ENCODE measurements around the gene ABCG4. TPM values are rescaled to one million over a fixed set of nuclear protein-coding genes. Genes with fewer than 3 reads are reported as not detected.
A peak's percentile ranks its signal among the peaks of the same experiment; 100 is the strongest.

The ABCG4 gene
- total RNA-seq, 4 donors from 2014 or later, result 0.13 to 1.6 (median 0.82) TPM

DNA sequence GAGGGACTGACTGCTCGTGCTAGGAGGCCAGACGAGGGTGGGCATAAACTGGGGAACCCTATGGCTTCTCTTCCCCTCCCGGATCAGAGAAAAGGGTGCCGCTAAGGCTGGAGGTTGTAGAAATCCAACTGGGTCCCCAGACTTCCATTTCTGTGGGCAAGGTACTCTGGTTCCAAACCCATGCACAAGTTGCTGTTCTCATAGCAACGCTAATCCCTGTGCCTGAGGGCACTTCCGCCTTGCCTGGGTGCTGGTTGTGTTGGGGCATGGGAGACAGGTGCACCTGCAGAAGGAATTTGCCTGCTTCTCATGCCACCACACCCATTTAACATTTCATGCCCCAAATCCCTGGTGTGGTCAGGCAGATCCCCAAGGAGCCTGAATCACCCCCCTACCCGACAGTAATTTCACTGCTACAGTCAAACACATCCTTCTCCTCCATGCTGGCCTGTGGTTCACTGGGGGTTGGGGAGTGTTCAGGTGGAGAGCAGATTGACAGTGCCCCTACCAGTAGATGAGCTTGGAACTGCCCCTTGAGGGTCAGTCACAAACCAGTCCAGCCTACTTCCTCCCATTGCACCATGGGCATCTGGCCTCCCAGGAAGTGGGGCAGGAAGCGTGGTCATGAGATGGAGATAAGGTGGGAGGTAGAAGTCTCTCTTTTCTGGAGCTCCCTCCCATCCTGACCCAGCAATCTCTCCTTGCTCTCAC is 40.6 kb upstream of the ABCG4 start:
- DNase-seq, result peak; percentile 32 to 43

DNA sequence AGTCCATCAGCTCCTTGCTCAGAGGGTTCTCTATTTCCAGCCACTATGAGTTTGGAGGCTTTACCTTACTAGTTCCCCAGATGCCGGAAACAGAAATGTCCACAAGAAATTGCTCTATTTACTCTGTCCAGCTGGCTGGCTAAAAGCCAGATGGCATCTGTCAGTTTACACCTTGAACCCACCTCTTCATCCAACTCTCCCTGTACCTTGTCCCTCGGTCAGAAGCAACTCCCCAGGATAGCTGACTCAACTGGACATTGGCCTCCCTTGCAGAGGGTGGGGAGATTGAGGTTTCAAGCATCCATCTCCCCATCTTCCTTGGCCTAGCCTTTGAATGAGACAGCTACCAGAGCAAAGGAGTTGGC is 40.0 kb upstream of the ABCG4 start:
- no peak for TF ChIP-seq POLR2A (IDR thresholded peaks at IDR 0.05)
- TF ChIP-seq, protein P1, sequence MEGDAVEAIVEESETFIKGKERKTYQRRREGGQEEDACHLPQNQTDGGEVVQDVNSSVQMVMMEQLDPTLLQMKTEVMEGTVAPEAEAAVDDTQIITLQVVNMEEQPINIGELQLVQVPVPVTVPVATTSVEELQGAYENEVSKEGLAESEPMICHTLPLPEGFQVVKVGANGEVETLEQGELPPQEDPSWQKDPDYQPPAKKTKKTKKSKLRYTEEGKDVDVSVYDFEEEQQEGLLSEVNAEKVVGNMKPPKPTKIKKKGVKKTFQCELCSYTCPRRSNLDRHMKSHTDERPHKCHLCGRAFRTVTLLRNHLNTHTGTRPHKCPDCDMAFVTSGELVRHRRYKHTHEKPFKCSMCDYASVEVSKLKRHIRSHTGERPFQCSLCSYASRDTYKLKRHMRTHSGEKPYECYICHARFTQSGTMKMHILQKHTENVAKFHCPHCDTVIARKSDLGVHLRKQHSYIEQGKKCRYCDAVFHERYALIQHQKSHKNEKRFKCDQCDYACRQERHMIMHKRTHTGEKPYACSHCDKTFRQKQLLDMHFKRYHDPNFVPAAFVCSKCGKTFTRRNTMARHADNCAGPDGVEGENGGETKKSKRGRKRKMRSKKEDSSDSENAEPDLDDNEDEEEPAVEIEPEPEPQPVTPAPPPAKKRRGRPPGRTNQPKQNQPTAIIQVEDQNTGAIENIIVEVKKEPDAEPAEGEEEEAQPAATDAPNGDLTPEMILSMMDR (IDR thresholded peaks at IDR 0.05), result no peak
- Histone ChIP-seq H3K27ac (no peak overlapping the region), H3K9me3 (no peaks in the 10 kb centered on the region), H3K36me3 (peaks cover 19 to 23% of the 10 kb centered on the region in 2 donors), H3K4me1 (peaks cover 14 to 27% of the 10 kb centered on the region in 2 donors), H3K4me3 (replicated peaks in 1 of 3) (peak overlapping the region in 1 of 3 donors; percentile 89), H3K27me3 (no peaks in the 10 kb centered on the region)
- DNase-seq, result no peak
- intact Hi-C loops (cut with DNase I), result no loop called here
- 87 to 88% methylated on average over 2 of the region's 2 CpGs for WGBS, 2 donors

More for the DNA sequence above, 40.6 kb upstream of the ABCG4 start:
- peaks cover 19 to 21% of the 10 kb centered on the region in 2 donors for H3K36me3 ChIP-seq
- intact Hi-C loops (cut with DNase I), result no loop called here
- peaks cover 14 to 29% of the 10 kb centered on the region in 2 donors for H3K4me1 ChIP-seq
- TF ChIP-seq, protein P1 (IDR thresholded peaks at IDR 0.05), result no peak
- TF ChIP-seq POLR2A (IDR thresholded peaks at IDR 0.05), result no peak
- H3K4me3 ChIP-seq (replicated peaks in 1 of 3), result peak overlapping the region; percentile 27 to 94 (median 89)
- no peaks in the 10 kb centered on the region for H3K9me3 ChIP-seq
- WGBS, 2 donors, result 28 to 41% methylated on average over 5 to 8 of the region's 8 CpGs
- peak overlapping the region in 2 of 3 donors; percentile 61 to 66 for H3K27ac ChIP-seq
- no peaks in the 10 kb centered on the region for H3K27me3 ChIP-seq

DNA sequence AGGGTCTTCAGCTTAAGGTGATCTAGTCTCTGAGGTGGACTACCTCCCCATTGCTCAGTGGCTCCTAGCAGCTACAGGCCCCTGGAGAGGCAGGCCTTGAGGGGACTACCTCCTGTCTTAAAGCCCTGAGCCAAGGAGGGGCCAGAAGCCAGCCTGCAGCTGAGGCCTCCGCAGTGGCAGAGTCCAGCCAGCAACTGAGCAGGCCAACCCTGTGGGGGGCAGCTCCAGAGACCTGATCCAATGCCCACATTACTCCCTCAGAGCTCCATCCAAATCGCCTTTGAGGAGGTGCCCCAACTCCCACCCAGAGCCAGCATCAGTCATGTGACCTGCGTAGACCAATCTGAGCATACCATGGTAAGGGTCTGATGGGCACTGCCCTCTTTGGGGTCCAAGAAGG is 39.0 kb upstream of the ABCG4 start:
- no peaks in the 10 kb centered on the region for H3K9me3 ChIP-seq
- peaks cover 19 to 26% of the 10 kb centered on the region in 2 donors for H3K36me3 ChIP-seq
- WGBS, 2 donors, result 92 to 93% methylated on average over 3 of the region's 3 CpGs
- no peak for DNase-seq
- no peak overlapping the region for H3K4me3 ChIP-seq (replicated peaks in 1 of 3)
- no peaks in the 10 kb centered on the region for H3K27me3 ChIP-seq
- no peak for TF ChIP-seq POLR2A (IDR thresholded peaks at IDR 0.05)
- TF ChIP-seq, protein P1 (IDR thresholded peaks at IDR 0.05), result no peak
- H3K27ac ChIP-seq, result no peak overlapping the region
- H3K4me1 ChIP-seq, result peaks cover 14 to 27% of the 10 kb centered on the region in 2 donors
- intact Hi-C loops (cut with DNase I), result no loop called here

DNA sequence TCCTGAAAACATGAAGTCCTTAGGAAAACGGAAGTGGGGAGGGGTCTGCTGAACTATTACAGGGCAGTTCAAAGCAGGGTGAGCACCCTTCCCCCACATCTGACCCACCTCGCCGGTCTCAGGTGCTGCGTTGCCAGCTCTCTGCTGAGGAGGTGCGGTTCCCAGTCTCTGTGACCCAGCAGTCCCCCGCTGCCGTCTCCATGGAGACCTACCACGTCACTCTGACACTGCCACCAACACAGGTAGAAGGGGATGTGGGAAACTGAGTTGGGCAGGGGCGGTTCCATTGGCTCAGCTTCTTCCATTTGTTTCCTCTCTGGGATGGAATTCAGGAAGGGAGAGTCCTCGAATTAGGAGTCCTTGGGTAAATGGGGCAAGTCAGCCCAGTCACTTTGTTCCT is 38.4 kb upstream of the ABCG4 start:
- Histone ChIP-seq H3K36me3 (peaks cover 19 to 26% of the 10 kb centered on the region in 2 donors), H3K4me1 (peaks cover 14 to 27% of the 10 kb centered on the region in 2 donors), H3K9me3 (no peaks in the 10 kb centered on the region), H3K27me3 (no peaks in the 10 kb centered on the region), H3K4me3 (replicated peaks in 1 of 3) (no peak overlapping the region), H3K27ac (no peak overlapping the region)
- TF ChIP-seq POLR2A (IDR thresholded peaks at IDR 0.05), result no peak
- TF ChIP-seq, protein P1 (IDR thresholded peaks at IDR 0.05), result no peak
- 84 to 85% methylated on average over 10 of the region's 10 CpGs for WGBS, 2 donors
- intact Hi-C loops (cut with DNase I), result no loop called here
- DNase-seq, result no peak

DNA sequence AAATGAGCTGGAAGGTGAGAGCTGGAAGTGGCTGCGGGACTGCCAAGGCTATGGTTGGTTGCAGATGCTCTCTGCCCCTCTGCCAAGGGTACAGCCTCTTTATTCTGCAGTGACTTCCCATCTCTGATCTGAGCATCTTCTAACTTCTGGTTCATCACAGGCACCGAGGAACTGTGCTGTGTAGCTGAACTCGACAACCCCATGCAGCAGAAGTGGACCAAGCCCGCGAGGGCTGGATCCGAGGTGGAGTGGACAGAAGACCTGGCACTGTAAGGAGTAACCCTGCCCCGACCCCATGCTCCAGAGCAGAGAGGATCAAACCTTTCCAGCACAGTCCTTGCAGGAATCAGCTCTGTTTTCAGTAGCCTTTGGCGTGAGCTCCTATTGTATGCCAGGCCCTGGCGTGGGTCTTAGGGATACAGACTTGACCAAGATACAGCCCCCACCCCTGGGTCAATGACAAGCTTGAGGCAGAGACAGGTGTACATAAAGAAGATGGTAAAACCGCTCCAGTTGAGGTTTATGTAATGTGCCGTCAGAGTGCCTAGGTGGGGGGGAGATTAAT is 37.4 kb upstream of the ABCG4 start:
- intact Hi-C loops (cut with DNase I), result no loop called here
- Histone ChIP-seq H3K27ac (no peak overlapping the region), H3K36me3 (peaks cover 19 to 30% of the 10 kb centered on the region in 2 donors), H3K4me1 (peaks cover 12 to 23% of the 10 kb centered on the region in 2 donors), H3K27me3 (no peaks in the 10 kb centered on the region), H3K9me3 (no peaks in the 10 kb centered on the region), H3K4me3 (replicated peaks in 1 of 3) (no peak overlapping the region)
- TF ChIP-seq, protein P1 (IDR thresholded peaks at IDR 0.05), result no peak
- TF ChIP-seq POLR2A (IDR thresholded peaks at IDR 0.05), result no peak
- WGBS, 2 donors, result 89 to 93% methylated on average over 10 to 11 of the region's 11 CpGs
- no peak for DNase-seq

Measured in thyroid gland (tissue), 4 donors.